Measurements from ENCODE around the gene MARCHF9. TPM values are rescaled to one million over a fixed set of nuclear protein-coding genes. Genes with fewer than 3 reads are reported as not detected.
"Not testable (repeated sequence)": the region's sequence is repeated elsewhere in the genome, so short reads cannot be mapped to it uniquely, and the experiment has no call there.

The MARCHF9 gene, protein sequence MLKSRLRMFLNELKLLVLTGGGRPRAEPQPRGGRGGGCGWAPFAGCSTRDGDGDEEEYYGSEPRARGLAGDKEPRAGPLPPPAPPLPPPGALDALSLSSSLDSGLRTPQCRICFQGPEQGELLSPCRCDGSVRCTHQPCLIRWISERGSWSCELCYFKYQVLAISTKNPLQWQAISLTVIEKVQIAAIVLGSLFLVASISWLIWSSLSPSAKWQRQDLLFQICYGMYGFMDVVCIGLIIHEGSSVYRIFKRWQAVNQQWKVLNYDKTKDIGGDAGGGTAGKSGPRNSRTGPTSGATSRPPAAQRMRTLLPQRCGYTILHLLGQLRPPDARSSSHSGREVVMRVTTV
- total RNA-seq (2014; rRNA removed; shearing (Covaris generic)), result 5.5 and 6.5 TPM in 2 replicates

DNA sequence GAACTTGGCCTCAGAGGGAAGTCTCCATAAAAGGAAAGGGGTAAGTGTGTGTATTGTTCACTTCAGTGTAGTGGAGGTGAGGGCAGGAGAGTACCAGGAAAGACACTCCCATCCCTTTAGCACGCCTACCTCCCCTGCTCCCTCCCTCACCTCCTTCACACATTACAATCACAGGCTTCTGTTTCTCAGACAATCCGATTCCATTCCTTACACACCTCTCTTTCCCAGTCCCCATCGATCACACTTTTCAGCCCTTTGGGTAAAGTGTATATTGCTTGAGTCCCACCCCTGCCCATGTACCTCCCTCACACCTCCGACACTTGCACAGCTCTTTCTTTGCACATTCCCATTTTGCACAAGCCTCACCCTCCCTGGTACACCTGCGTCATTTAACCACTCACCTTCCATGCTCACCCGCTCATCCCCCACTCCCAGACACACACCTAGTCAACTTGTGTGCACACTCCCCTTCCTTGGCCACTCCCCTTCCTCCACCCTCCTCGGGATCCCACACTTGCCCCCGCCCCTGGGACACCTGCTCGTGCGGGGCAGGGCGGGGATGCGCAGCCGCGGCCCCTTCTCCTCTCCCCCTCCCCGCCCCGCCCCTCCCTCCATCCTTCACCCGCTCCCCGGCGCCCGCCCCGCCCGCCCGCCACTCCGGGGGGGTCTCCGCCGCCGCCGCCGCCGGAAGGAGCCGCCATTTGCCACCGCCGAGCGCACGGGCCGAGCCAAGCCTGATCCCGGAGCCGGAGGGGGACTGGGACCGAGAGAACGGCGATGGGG lies at the start of gene MARCHF9:
Gene MARCHF9 (plus strand): TSS at position 693 of the 783 bp plus-strand sequence. CDS start 426 bp downstream, outside the sequence.
- peak; percentile 75 for DNase-seq (ENCODE audit: low read depth)

DNA sequence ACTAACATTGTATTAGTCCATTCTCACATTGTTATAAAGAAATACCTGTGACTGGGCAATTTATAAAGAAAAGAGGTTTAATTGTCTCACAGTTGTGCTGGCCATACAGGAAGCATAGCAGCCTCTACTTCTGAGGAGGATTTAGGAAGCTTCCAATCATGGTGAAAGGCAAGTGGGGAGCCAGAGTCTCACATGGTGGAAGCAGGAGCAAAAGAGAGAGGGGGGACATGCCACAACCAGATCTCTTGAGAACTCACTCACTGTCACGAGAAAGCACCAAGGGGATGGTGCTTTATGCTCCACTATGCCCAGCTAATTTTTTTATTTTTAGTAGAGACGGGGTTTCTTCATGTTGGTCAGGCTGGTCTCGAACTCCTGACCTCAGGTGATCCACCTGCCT lies 47.7 kb upstream of the MARCHF9 start:
- no peak for DNase-seq (ENCODE audit: low read depth)

DNA sequence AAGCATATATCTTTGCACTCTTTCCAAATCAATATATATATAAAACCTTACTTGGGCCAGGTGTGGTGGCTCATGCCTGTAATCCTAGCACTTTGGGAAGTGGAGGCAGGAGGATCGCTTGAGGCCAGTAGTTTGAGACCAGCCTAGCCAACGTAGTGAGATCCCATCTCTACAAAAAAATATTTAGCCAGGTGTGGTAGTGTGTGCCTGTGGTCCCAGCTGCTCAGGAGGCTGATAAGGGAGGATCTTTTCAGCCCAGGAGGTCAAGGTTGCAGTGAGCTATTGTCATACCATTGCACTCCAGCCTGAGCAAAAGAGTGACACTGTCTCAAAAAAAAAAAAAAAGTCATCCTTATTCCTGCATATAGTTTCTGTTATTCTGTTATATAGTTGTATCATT lies 46.6 kb upstream of the MARCHF9 start:
- no peak for DNase-seq (ENCODE audit: low read depth)

DNA sequence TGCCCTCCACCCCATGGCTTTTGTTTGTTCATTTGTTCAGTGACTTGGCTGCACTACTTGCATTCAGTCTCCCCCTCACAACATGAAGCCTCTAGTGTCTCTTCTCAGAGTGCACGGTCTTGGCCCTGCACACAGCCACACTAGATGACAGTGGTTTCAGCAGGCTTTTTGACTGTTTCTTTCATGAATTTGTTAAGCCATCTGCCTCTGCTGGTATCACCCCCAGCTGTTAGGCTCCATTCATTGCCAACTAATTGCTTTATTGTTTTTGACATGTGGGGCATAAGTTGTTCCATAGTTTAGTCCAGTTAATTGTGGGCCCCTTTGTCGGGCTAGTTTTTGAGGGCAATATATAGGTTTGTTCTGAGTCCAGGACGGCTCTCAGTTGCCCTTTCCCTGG lies 42.2 kb upstream of the MARCHF9 start:
- no peak for DNase-seq (ENCODE audit: low read depth)

DNA sequence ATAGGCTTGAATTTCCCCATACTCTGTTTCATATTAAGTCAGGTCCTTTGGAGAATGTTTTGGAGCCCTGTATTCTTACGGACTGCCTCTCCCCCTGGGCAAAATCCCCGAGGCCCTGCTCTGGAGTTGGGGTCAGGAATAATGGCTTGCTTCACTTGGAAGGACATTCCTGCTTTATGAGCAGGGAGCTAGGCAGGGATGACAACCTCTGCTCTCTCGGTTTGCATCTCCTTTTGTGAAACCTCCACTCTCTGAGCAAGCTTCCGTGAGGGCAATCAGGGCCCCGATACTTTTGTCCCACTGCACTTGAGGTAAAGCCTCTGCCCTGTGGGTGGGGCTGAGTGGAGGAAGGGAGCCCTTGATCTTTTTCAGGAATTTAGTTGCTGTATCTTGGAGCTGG lies 41.7 kb upstream of the MARCHF9 start:
- no peak for DNase-seq (ENCODE audit: low read depth)

DNA sequence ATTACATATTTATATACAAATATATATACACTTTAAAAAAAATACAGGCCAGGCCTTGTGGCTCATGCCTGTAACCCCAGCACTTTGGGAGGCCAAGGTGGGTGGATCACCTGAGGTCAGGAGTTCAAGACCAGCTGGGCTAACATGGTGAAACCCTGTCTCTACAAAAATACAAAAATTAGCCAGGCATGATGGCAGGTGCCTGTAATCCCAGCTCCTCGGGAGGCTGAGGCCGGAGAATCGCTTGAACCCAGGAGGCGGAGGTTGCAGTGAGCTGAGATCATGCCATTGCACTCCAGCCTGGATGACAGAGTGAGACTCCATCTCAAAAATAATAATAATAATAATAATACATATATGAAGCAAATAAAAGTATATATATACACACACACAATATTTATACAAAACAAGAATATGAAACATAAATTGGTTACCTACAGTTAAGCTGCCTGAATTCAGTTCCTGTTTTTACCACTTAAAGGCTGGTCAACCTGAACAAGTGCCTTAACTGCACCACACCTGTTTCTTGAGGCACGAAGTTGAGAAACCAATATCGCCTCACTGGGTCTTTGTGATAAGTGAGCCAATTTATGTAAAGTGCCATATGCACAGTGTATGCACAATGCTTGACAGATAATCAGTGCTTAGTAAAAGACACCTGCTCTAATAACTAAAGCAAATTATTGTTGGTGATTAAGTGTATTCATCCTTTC lies 39.7 kb upstream of the MARCHF9 start:
- not testable (repeated sequence) for DNase-seq (ENCODE audit: low read depth)

DNA sequence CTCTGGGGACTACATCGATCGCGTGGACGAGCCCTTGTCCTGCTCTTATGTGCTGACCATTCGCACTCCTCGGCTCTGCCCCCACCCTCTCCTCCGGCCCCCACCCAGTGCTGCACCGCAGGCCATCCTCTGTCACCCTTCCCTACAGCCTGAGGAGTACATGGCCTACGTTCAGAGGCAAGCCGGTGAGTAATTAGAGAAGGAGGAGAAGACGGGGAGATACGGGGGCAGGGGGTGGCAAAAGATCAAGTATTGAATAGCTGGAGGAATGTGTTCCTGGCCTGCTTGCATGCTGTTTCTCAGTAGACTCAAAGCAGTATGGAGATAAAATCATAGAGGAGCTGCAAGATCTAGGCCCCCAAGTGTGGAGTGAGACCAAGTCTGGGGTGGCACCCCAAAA lies 39.1 kb upstream of the MARCHF9 start:
- no peak for DNase-seq (ENCODE audit: low read depth)

DNA sequence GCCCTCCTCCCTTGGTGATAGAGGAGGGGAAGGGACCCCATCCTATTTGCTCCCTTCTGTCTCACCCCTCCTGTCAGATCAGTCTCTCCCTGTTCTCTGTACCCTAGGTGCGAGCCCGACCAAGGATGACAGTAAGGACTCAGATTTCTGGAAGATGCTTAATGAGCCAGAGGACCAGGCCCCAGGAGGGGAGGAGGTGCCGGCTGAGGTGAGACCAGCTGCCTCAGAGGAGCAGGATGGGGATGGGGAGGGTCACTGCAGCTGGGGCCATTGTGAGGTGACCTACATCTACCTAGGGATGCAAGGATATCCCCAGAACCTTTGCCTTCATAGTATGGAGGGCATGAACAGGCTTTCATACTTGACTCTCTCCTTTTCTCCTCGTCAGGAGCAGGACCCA lies 38.6 kb upstream of the MARCHF9 start:
- DNase-seq (ENCODE audit: low read depth), result no peak

DNA sequence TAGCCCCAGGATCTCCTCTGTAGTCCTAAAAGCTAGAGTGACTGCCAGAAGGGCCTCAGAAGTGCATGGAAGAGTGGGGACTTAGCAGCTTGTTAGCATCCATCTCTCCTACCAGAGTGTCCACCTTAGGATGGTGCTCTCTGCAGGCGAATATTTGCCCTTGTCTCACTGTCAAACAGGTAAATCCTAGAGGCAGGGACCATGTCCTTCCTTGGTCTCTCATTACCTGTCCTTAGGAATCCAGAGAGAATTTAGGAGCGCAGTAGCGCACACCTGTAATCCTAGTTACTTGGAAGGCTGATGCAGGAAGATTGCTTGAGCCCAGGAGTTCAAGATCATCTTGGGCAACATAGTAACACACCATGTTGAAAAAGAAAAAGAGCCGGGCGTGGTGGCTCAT lies 37.8 kb upstream of the MARCHF9 start:
- DNase-seq (ENCODE audit: low read depth), result no peak

DNA sequence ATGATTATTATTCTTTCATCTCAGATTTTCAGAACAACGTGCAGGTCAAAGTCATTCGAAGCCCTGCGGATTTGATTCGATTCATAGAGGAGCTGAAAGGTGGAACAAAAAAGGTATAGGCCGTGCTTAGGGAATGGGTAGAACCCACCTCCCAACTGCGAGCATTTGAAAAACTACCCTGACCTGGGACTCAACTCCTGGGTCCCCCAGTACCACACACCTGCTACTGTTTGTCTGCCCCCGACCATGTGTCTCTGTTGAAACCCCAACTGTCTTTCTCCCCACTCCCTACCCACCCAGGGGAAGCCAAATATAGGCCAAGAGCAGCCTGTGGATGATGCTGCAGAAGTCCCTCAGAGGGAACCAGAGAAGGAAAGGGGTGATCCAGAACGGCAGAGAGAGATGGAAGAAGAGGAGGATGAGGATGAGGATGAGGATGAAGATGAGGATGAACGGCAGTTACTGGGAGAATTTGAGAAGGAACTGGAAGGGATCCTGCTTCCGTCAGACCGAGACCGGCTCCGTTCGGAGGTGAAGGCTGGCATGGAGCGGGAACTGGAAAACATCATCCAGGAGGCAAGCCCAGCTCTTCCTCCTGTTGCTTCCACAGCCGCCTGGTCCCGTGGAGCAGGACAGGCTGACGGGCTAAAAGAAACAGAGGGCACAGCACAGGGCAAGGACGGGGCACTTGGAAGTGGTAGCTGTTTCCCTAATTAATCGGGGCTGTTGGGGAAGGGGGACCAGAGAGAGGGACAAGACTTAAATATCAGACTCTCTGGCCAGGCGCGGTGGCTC lies 36.9 kb upstream of the MARCHF9 start:
- no peak for DNase-seq (ENCODE audit: low read depth)

DNA sequence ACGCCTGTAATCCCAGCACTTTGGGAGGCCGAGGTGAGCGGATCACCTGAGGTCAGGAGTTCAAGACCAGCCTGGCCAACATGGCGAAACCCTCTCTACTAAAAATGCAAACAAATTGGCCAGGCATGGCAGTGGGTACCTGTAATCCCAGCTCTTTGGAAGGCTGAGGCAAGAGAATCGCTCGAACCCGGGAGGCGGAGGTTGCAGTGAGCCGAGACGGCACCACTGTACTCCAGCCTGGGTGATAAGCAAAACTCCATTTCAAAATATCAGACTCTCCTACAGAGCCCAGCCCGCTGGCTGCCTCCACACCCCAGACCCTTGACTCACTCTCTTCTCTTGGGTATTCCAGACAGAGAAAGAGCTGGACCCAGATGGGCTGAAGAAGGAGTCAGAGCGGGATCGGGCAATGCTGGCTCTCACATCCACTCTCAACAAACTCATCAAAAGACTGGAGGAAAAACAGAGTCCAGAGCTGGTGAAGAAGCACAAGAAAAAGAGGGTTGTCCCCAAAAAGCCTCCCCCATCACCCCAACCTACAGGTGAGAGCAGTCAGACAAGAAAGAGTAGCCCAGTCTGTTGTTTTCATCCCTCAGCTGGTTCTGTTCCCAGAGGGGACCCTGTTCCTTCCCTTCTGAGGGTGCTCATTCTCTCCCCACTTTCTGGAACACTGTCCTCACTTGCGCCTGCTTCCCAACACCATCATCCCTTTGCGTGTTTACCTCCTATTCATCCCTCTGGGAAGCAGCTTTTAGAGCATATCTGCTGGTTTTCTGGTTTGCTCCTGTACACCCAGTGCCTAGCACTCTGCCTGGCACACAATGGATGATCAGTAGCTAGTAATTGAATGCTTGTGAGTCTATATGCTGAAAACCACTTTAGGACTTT lies 36.0 kb upstream of the MARCHF9 start:
- DNase-seq (ENCODE audit: low read depth), result no peak

DNA sequence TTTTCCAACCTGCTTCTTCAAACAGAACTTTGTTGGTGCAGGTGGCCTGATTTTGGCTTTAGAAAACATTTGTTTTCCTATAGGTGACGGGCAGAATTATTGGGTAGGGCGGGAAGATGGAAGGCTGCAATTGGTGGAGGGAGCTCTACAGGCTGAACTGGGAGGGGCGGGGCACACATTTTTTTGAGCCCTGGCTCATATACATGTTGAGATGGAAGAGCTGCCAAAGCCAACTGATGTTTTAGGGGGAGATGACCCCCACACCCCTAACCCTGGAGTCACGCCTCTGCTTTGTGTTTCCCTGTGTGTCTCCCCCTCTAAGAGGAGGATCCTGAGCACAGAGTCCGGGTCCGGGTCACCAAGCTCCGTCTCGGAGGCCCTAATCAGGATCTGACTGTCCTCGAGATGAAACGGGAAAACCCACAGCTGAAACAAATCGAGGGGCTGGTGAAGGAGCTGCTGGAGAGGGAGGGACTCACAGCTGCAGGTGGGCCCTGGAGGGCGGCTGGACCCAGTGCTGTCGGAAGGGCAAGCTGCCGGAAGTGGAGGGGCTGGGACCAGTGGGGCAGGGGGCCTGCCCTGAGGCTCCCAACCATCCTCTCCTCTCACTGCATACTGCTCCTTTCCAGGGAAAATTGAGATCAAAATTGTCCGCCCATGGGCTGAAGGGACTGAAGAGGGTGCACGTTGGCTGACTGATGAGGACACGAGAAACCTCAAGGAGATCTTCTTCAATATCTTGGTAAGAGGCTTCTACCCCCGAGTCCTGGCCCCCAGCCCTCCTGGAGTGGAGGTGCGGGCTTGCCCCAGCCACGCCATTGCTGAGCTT lies 34.9 kb upstream of the MARCHF9 start:
- DNase-seq (ENCODE audit: low read depth), result no peak

DNA sequence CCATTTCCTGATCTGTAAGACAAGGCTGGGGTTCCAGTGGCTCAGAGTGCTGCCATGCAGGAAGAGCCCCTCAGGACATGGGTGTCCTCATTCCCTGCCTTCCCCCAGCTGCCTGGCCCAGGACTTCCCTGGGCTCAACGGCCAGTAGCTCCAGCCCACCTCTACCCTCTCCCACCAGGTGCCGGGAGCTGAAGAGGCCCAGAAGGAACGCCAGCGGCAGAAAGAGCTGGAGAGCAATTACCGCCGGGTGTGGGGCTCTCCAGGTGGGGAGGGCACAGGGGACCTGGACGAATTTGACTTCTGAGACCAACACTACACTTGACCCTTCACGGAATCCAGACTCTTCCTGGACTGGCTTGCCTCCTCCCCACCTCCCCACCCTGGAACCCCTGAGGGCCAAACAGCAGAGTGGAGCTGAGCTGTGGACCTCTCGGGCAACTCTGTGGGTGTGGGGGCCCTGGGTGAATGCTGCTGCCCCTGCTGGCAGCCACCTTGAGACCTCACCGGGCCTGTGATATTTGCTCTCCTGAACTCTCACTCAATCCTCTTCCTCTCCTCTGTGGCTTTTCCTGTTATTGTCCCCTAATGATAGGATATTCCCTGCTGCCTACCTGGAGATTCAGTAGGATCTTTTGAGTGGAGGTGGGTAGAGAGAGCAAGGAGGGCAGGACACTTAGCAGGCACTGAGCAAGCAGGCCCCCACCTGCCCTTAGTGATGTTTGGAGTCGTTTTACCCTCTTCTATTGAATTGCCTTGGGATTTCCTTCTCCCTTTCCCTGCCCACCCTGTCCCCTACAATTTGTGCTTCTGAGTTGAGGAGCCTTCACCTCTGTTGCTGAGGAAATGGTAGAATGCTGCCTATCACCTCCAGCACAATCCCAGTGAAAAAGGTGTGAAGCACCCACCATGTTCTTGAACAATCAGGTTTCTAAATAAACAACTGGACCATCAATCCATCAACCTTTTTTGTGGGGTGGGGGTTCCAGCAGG lies 34.0 kb upstream of the MARCHF9 start:
- no peak for DNase-seq (ENCODE audit: low read depth)

DNA sequence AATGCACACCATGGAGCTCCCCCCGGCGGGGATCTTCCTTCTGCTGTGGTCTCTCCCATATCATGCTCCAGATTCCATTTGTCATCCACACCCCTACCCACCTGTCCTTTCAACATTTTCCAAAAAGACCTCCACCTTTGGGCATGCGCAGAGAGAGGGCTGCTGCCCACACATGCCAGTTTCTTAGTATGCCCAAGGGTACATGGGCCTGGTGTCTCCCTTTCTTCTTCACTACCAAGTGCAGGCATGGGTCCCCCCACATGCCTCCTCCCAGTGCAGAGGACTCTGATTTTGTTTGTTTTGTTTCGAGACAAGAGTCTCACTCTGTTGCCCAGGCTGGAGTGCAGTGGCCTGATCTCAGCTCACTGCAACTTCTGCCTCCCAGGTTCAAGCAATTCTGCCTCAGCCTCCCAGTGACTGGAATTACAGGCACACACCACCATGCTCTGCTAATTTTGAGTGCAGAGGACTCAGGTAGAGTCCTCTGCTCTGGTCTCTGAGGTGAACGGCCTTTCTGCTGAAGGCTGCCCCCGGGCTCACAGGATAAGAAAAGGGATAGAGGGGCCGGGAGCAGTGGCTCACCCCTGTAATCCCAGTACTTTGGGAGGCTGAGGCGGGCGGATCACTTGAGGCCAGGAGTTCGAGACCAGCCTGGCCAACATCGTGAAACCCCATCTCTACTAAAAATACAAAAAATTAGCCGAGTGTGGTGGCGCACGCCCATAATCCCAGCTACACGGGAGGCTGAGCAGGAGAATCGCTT lies 32.9 kb upstream of the MARCHF9 start:
- not testable (repeated sequence) for DNase-seq (ENCODE audit: low read depth)

DNA sequence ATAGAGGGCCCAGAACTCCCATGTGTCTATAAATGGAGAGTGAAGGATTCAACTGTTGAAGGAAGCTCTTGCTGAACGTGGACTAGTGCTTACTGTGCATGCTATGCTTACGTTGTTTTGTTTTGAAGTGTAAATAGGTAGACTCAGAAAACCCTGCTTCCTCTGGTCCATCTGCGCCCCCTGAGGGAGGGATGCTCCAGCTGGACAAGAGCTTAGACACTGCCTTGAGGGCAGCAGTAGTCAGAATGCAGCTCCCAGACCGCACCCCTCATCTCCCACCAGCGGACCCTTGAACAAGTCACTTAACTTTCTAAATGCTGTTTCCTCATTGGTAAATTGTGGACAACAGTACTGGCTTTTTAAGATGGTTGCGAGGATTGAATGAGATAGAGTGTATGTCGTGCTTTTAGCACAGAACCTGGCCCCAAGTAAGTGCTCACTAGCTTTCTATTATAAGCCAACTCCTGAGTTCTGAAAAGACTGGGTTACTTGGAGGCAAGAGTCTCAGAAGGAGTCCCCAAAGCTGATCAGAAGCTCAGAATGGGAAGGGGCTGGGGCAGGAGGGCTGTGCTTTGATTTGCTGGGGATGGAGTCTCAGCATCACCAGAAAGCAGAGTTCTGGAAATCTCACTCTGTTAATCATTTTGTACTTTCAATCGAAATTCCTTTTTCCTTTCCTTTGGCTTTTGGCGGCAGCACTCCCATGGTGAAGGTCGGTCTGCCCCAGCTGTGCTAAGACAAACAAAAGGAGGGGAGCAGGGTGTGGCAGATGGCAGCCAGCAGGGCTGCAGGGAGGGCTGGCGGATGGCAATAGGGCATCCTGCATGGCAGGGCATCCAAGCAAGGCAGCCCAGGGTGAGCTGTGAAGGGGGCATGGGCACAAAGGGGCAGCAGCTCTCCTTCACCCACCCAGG lies 31.9 kb upstream of the MARCHF9 start:
- DNase-seq (ENCODE audit: low read depth), result no peak

DNA sequence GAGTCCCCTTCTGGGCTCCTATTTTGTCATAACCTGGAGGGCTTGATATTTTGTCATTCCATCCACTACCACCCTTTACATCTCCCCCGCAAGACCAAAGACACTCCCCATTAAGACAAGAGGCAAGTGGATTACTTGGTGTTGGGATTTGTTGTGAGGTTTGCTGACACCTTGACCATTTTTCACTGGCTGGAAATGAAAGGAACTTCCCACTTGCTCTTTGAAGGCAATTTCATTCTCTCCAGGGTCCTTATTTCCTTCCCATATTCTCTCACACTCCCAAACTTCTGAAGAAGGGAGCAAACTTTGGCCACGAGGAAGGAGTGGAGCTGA lies 31.3 kb upstream of the MARCHF9 start:
- DNase-seq (ENCODE audit: low read depth), result no peak
